H1 (cell line): ENCODE data around the gene TBC1D22A. TPM values are rescaled to one million over a fixed set of nuclear protein-coding genes. Genes with fewer than 3 reads are reported as not detected.

Experiments
- CTCF ChIA-PET: fragments of 300-600 bp; sonication (Branson Sonifier 250); formaldehyde crosslinking; loops from one replicate; lab custom pipeline; 2021; ENCODE audit not compliant: partially characterized antibody; lab: Charles Lee
- POLR2A ChIA-PET: fragments of 300-600 bp; sonication (Branson Sonifier 250); formaldehyde crosslinking; loops from one replicate; lab custom pipeline; 2021; ENCODE audit warnings: inconsistent platforms; ENCODE audit not compliant: partially characterized antibody; lab: Charles Lee
- DNase-seq, 2 experiments: peaks; one replicate each; pipeline versions ENCODE4 v3.0.0 to v3.0.0-alpha.2; 2010 to 2022; ENCODE audit warnings: low spot score in 2 of 2, low read depth in 1 of 2, mixed read lengths in 1 of 2
- FAIRE-seq: peaks from 2 replicates; lab custom pipeline; 2011; peaks lifted over from hg19 to GRCh38; lab: Jason Lieb, UNC
- H2AFZ ChIP-seq: 2 replicates; pipeline ENCODE4 v1.8.1; 2012; ENCODE audit warnings: low read length, inconsistent platforms
- H2AK5ac ChIP-seq: 2 replicates; pipeline ENCODE4 v1.6.1; 2013; ENCODE audit warnings: low read depth, low read length
- H2BK120ac ChIP-seq: replicated peaks from 2 replicates; pipeline ENCODE3; 2013; ENCODE audit warnings: low read depth, low read length, inconsistent platforms
- H2BK12ac ChIP-seq: 2 replicates; pipeline ENCODE4 v1.6.1; 2013; ENCODE audit warnings: low read depth, low read length
- H2BK15ac ChIP-seq: 2 replicates; pipeline ENCODE4 v1.6.1; 2013; ENCODE audit warnings: low read length
- H2BK20ac ChIP-seq: 2 replicates; pipeline ENCODE4 v1.6.1; 2013; ENCODE audit warnings: low read length
- H2BK5ac ChIP-seq: 2 replicates; pipeline ENCODE4 v1.6.1; 2013; ENCODE audit warnings: low read depth, low read length
- H3K14ac ChIP-seq: 2 replicates; pipeline ENCODE4 v1.6.1; 2013; ENCODE audit warnings: inconsistent platforms; ENCODE audit not compliant: insufficient read length
- H3K18ac ChIP-seq: 2 replicates; pipeline ENCODE4 v1.6.1; 2013; ENCODE audit warnings: low read length; ENCODE audit errors: extremely low read depth
- H3K23ac ChIP-seq: 2 replicates; pipeline ENCODE4 v1.6.1; 2013; ENCODE audit warnings: inconsistent platforms; ENCODE audit not compliant: insufficient read length
- H3K23me2 ChIP-seq: 2 replicates; pipeline ENCODE4 v1.6.1; 2013; ENCODE audit warnings: low read depth, low read length
- H3K27ac ChIP-seq: 2 replicates; pipeline ENCODE4 v1.6.1; 2011; ENCODE audit warnings: low read depth, low read length, inconsistent platforms
- H3K27me3 ChIP-seq, 4 experiments: replicated peaks in 1 of 4; 1 replicate in 1 of 4; 2 replicates in 3 of 4; pipeline versions ENCODE4 v1.6.1 to v1.8.1; 2011 to 2013; ENCODE audit warnings: low read length in 3 of 4, mild to moderate bottlenecking in 3 of 4, inconsistent platforms in 2 of 4, mixed read lengths in 2 of 4, moderate library complexity in 1 of 4; ENCODE audit not compliant: control insufficient read depth in 3 of 4, insufficient read depth in 3 of 4; ENCODE audit errors: extremely low read depth in 1 of 4
- H3K36me3 ChIP-seq, 4 experiments: 2 replicates each; pipeline versions ENCODE4 v1.6.1 to v1.8.1; 2011 to 2013; ENCODE audit warnings: mild to moderate bottlenecking in 4 of 4, low read length in 3 of 4, moderate library complexity in 2 of 4, control low read depth in 1 of 4, inconsistent platforms in 1 of 4; ENCODE audit not compliant: insufficient read depth in 4 of 4, control insufficient read depth in 2 of 4
- H3K4ac ChIP-seq: replicated peaks from 2 replicates; pipeline ENCODE3; 2013; ENCODE audit warnings: low read length, low read depth, mixed read lengths, inconsistent platforms; ENCODE audit not compliant: insufficient read length
- H3K4me1 ChIP-seq, 4 experiments: replicated peaks in 1 of 4; 1 replicate in 1 of 4; 2 replicates in 3 of 4; pipeline versions ENCODE4 v1.6.1 to v1.8.1; 2011 to 2013; ENCODE audit warnings: low read length in 3 of 4, inconsistent platforms in 2 of 4, mixed read lengths in 1 of 4; ENCODE audit not compliant: insufficient read depth in 4 of 4, control insufficient read depth in 3 of 4
- H3K4me2 ChIP-seq, 2 experiments: 2 replicates each; pipeline versions ENCODE4 v1.6.1 to v1.8.1; 2011 to 2013; ENCODE audit warnings: low read depth in 2 of 2, low read length in 2 of 2, control low read depth in 1 of 2, inconsistent platforms in 1 of 2, mild to moderate bottlenecking in 1 of 2; ENCODE audit not compliant: insufficient read depth in 1 of 2
- H3K4me3 ChIP-seq, 4 experiments: fragments of 200-600, 300-600 bp in 1 of 4; sonication (generic), shearing (Covaris generic), sonication (Bioruptor Twin) in 1 of 4; 2 replicates each; pipeline versions ENCODE4 v1.5.1 to v1.8.1; 2011 to 2016; ENCODE audit warnings: low read length in 4 of 4, low read depth in 3 of 4, control low read depth in 2 of 4, inconsistent platforms in 2 of 4, mild to moderate bottlenecking in 2 of 4, mixed read lengths in 1 of 4, moderate library complexity in 1 of 4; ENCODE audit not compliant: insufficient read depth in 2 of 4; ENCODE audit errors: extremely low read depth in 1 of 4
- H3K56ac ChIP-seq: replicated peaks from 2 replicates; pipeline ENCODE3; 2013; ENCODE audit warnings: low read depth, mild to moderate bottlenecking, mixed read lengths, low read length, inconsistent platforms; ENCODE audit not compliant: insufficient read length
- H3K79me1 ChIP-seq: 2 replicates; pipeline ENCODE4 v1.6.1; 2013; ENCODE audit warnings: low read depth, low read length, control low read depth
- H3K79me2 ChIP-seq, 2 experiments: 2 replicates each; pipeline versions ENCODE4 v1.6.1 to v1.8.1; 2012 to 2013; ENCODE audit warnings: low read length in 2 of 2, mild to moderate bottlenecking in 2 of 2, inconsistent platforms in 1 of 2; ENCODE audit not compliant: insufficient read depth in 2 of 2, control insufficient read depth in 1 of 2
- H3K9ac ChIP-seq, 4 experiments: replicated peaks in 1 of 4; 1 replicate in 1 of 4; 2 replicates in 3 of 4; pipeline versions ENCODE4 v1.6.1 to v1.8.1; 2011 to 2013; ENCODE audit warnings: low read depth in 3 of 4, low read length in 3 of 4, control low read depth in 2 of 4, mild to moderate bottlenecking in 2 of 4, moderate library complexity in 2 of 4, inconsistent platforms in 1 of 4; ENCODE audit errors: extremely low read depth in 1 of 4
- H3K9me3 ChIP-seq, 2 experiments: 2 replicates each; pipeline versions ENCODE4 v1.6.1 to v1.8.1; 2012 to 2013; ENCODE audit warnings: mild to moderate bottlenecking in 2 of 2, moderate library complexity in 2 of 2, control low read depth in 1 of 2, inconsistent platforms in 1 of 2, low read depth in 1 of 2, low read length in 1 of 2, mixed read lengths in 1 of 2; ENCODE audit not compliant: insufficient read depth in 2 of 2
- H4K20me1 ChIP-seq, 2 experiments: replicated peaks in 1 of 2; 2 replicates each; pipeline versions ENCODE3 to v1.8.1; 2011 to 2013; ENCODE audit warnings: inconsistent platforms in 2 of 2, low read length in 2 of 2, mild to moderate bottlenecking in 1 of 2; ENCODE audit not compliant: insufficient read depth in 2 of 2, control insufficient read depth in 1 of 2
- H4K5ac ChIP-seq: 2 replicates; pipeline ENCODE4 v1.6.1; 2013; ENCODE audit warnings: low read length, low read depth, mixed read lengths, inconsistent platforms; ENCODE audit not compliant: insufficient read length
- H4K8ac ChIP-seq: 2 replicates; pipeline ENCODE4 v1.8.0; 2013; ENCODE audit warnings: mild to moderate bottlenecking, moderate library complexity, low read length, inconsistent platforms; ENCODE audit not compliant: insufficient read depth; ENCODE audit errors: extremely low read depth
- H4K91ac ChIP-seq: replicated peaks from 2 replicates; pipeline ENCODE3; 2013; ENCODE audit warnings: low read length, mixed read lengths, inconsistent platforms; ENCODE audit not compliant: insufficient read length
- BCL11A ChIP-seq, 2 experiments: IDR thresholded peaks; one replicate each; pipeline ENCODE4 v1.6.1; 2011; ENCODE audit warnings: low read depth in 2 of 2, low read length in 2 of 2, mild to moderate bottlenecking in 2 of 2
- CEBPB ChIP-seq: IDR thresholded peaks from 2 replicates; pipeline ENCODE4 v1.6.1; 2012; ENCODE audit warnings: low read depth, low read length
- KDM5A ChIP-seq: fragments of 200-600 bp; IDR thresholded peaks from 2 replicates; pipeline ENCODE4 v1.7.1; 2012; ENCODE audit warnings: mild to moderate bottlenecking, low read length, inconsistent platforms, mixed read lengths
- NRF1 ChIP-seq: IDR thresholded peaks from 2 replicates; pipeline ENCODE4 v1.6.1; 2011; ENCODE audit warnings: mild to moderate bottlenecking, low read depth, low read length, improper control_type of control experiment
- POU5F1 ChIP-seq: IDR thresholded peaks from 2 replicates; pipeline ENCODE4 v1.6.1; 2011; ENCODE audit warnings: low read depth, mild to moderate bottlenecking, low read length, moderate library complexity
- SIX5 ChIP-seq: IDR thresholded peaks from 2 replicates; pipeline ENCODE4 v1.6.1; 2011; ENCODE audit warnings: mild to moderate bottlenecking, low read depth, low read length
- SP2 ChIP-seq: IDR thresholded peaks from 2 replicates; pipeline ENCODE4 v1.6.1; 2012; ENCODE audit warnings: mild to moderate bottlenecking, low read length, inconsistent platforms
- WGBS, 2 experiments: shearing (Covaris generic) in 1 of 2; methylation state at CpG; one replicate each; pipeline versions ENCODE4 v1.1.6 to v1.1.7; 2013 to 2015; ENCODE audit warnings: low lambda C conversion rate in 2 of 2, mixed read lengths in 2 of 2, inconsistent platforms in 1 of 2, low coverage in 1 of 2, missing lambda C conversion rate in 1 of 2; ENCODE audit not compliant: insufficient replicate concordance in 2 of 2, insufficient coverage in 1 of 2, insufficient read length in 1 of 2; ENCODE audit errors: extremely low coverage in 1 of 2, missing lambda C conversion rate in 1 of 2; 5-methylcytosine and 5-hydroxymethylcytosine counted together
- polyA plus RNA-seq, 7 experiments: library from polyadenylated mRNA; depleted of rRNA in 3 of 7; stranded (reverse) in 5 of 7; unstranded in 2 of 7; fragments of >200 nt in 5 of 7; fragments of 200-250 nt in 2 of 7; gene quantifications; 1 replicate in 5 of 7; 2 replicates in 1 of 7; 4 replicates in 1 of 7; pipeline versions ENCODE4 v1.2.1 to v1.2.3, GENCODE V29; 2011 to 2013; ENCODE audit warnings: missing spikeins in 2 of 7, mixed read lengths in 2 of 7
- total RNA-seq: library from RNA; stranded (reverse); fragmentation: NEBNext Ultra II Directional; extraction: Animal tissue kit (Norgen Biotek cat#: 25700); gene quantifications from 2 replicates; pipeline ENCODE4 v1.2.1, GENCODE V29; 2021
- TF ChIP-seq, protein P1 (sequence below), 3 experiments: IDR thresholded peaks; 1 replicate in 2 of 3; 2 replicates in 1 of 3; pipeline versions ENCODE4 v1.5.1 to v1.6.1; 2011; ENCODE audit warnings: low read length in 3 of 3, mild to moderate bottlenecking in 3 of 3, inconsistent platforms in 2 of 3, low read depth in 1 of 3, moderate library complexity in 1 of 3; ENCODE audit not compliant: insufficient read depth in 1 of 3; ENCODE audit errors: control extremely low read depth in 1 of 3

TBC1D22A gene
- total and polyA plus RNA-seq, 2 of the 8 experiments (the other 6 are each of a cell fraction or from before 2014, with no cell fraction given): 11.9 to 18.4 TPM

GRCh38 chr22:46917771-46918101 lies 155.3 kb downstream of the TBC1D22A start:
- DNase-seq (no peak), FAIRE-seq (no peak)
- no peak overlapping the region for H3K18ac ChIP-seq
- H3K9ac ChIP-seq: no peak overlapping the region
- H3K23ac ChIP-seq: no peak overlapping the region
- H3K4me2 ChIP-seq: no peak overlapping the region
- H2BK20ac ChIP-seq: no peak overlapping the region
- H2BK5ac ChIP-seq: no peak overlapping the region
- H3K27me3 ChIP-seq: no peaks in the 10 kb centered on the region
- no peak overlapping the region for H3K4ac ChIP-seq
- H3K79me2 ChIP-seq: no peaks in the 10 kb centered on the region
- H2BK15ac ChIP-seq: no peak overlapping the region
- no peak overlapping the region for H3K4me3 ChIP-seq
- H4K91ac ChIP-seq: no peak overlapping the region
- POLR2A ChIA-PET: no interaction called here
- no peaks in the 10 kb centered on the region for H3K23me2 ChIP-seq
- H3K4me1 ChIP-seq: no peaks in the 10 kb centered on the region
- peak overlapping the region; percentile 69 for H4K8ac ChIP-seq
- no peak overlapping the region for H2BK120ac ChIP-seq
- no peak overlapping the region for H4K5ac ChIP-seq
- H3K14ac ChIP-seq: no peak overlapping the region
- H2BK12ac ChIP-seq: no peak overlapping the region
- no peak overlapping the region for H3K56ac ChIP-seq
- CTCF ChIA-PET: no interaction called here
- H3K9me3 ChIP-seq: no peaks in the 10 kb centered on the region; a peak in 1 of 4 replicates
- peaks cover 0 to 4% (median 2%) of the 10 kb centered on the region in 4 experiments; a peak in 3 of 8 replicates for H3K36me3 ChIP-seq
- peaks cover 2% of the 10 kb centered on the region; the same call in 1 of the 2 replicates for H3K79me1 ChIP-seq
- WGBS, 2 experiments: 92% methylated on average over 11 of the region's 11 CpGs; no CpG with 5 or more reads in 1 of the 2 experiments
- H2AK5ac ChIP-seq: no peak overlapping the region
- H3K27ac ChIP-seq: no peak overlapping the region
- H2AFZ ChIP-seq: no peak overlapping the region
- peaks cover 0 to 3% of the 10 kb centered on the region in 2 experiments for H4K20me1 ChIP-seq
- no peak for TF ChIP-seq CEBPB
- TF ChIP-seq NRF1: no peak
- no peak for TF ChIP-seq SP2
- TF ChIP-seq SIX5: no peak
- no peak for TF ChIP-seq POU5F1
- no peak for TF ChIP-seq KDM5A
- TF ChIP-seq, protein P1, sequence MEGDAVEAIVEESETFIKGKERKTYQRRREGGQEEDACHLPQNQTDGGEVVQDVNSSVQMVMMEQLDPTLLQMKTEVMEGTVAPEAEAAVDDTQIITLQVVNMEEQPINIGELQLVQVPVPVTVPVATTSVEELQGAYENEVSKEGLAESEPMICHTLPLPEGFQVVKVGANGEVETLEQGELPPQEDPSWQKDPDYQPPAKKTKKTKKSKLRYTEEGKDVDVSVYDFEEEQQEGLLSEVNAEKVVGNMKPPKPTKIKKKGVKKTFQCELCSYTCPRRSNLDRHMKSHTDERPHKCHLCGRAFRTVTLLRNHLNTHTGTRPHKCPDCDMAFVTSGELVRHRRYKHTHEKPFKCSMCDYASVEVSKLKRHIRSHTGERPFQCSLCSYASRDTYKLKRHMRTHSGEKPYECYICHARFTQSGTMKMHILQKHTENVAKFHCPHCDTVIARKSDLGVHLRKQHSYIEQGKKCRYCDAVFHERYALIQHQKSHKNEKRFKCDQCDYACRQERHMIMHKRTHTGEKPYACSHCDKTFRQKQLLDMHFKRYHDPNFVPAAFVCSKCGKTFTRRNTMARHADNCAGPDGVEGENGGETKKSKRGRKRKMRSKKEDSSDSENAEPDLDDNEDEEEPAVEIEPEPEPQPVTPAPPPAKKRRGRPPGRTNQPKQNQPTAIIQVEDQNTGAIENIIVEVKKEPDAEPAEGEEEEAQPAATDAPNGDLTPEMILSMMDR (IDR thresholded peaks at IDR 0.05; ENCODE audit: control extremely low read depth in 1 of 3, insufficient read depth in 1 of 3, low read depth in 1 of 3, low read length in 3 of 3): no peak
- TF ChIP-seq BCL11A (IDR thresholded peaks at IDR 0.05; ENCODE audit: low read depth in 2 of 2, low read length in 2 of 2): no peak
